ENCODE results near the gene NBPF3.
A peak's percentile ranks its signal among the peaks of the same experiment; 100 is the strongest.
"Not testable (repeated sequence)": the region's sequence is repeated elsewhere in the genome, so short reads cannot be mapped to it uniquely, and the experiment has no call there.

The NBPF3 gene, protein sequence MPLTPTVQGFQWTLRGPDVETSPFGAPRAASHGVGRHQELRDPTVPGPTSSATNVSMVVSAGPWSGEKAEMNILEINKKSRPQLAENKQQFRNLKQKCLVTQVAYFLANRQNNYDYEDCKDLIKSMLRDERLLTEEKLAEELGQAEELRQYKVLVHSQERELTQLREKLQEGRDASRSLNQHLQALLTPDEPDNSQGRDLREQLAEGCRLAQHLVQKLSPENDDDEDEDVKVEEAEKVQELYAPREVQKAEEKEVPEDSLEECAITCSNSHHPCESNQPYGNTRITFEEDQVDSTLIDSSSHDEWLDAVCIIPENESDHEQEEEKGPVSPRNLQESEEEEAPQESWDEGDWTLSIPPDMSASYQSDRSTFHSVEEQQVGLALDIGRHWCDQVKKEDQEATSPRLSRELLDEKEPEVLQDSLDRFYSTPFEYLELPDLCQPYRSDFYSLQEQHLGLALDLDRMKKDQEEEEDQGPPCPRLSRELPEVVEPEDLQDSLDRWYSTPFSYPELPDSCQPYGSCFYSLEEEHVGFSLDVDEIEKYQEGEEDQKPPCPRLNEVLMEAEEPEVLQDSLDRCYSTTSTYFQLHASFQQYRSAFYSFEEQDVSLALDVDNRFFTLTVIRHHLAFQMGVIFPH

GRCh38 chr1:21439721-21440629 lies at the start of gene NBPF3:
TSS of gene NBPF3 (plus strand) at chr1:21440137. CDS start at chr1:21445087, 4,950 bp downstream.
- H3K4me3 ChIP-seq = peak within 1 kb of the TSS; percentile 48 to 88 (median 59)
- peak within 1 kb of the TSS in 13 of 21 experiments; percentile 1 to 71 (median 50) for H3K27ac ChIP-seq

DNA sequence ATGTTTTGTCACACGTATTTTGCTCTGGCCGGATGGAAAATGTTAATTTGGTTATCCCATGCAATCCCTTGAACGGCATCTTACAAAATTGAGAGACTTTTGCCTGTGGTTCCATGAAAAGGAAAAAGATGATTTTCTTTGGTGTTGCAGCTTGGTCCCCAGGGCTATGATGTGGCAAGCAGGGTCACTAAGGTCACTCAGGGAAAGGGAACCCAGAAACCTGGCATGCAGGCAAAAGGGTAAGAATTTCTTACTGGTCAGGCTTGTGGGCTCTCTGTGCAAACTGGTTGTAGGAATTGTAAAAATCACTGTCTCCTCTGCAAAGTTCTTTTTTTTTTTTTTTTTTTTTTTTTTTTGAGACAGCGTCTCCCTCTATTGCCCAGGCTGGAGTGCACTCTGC lies 48.4 kb upstream of the NBPF3 start:
- Histone ChIP-seq H3K27ac (no peak overlapping the region), H3K4me3 (no peak overlapping the region)

GRCh38 chr1:21392587-21393263 lies 47.2 kb upstream of the NBPF3 start:
- no peak overlapping the region for H3K4me3 ChIP-seq
- H3K27ac ChIP-seq = no peak overlapping the region

DNA sequence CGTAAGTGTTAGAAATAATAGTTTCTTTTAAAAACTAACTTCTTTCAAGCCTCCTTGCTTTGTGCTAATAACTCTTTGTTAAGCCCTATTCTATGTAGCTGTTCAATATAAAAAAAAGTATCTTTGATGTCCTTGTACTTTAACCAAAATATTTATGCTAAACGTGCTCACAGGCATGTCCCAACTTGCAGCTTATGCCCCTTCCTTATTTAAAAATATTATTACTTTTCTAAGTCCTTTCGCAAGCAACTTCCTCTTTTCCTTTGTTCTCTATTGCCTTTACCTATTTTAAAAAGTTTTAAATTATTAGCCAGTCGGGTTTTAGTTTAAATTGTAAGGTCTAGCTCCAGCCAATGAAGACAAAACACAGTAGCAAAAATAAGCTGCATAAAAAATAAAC lies 43.4 kb upstream of the NBPF3 start:
- Histone ChIP-seq H3K4me3 (no peak overlapping the region), H3K27ac (no peak overlapping the region)

GRCh38 chr1:21397813-21398188 lies 42.1 kb upstream of the NBPF3 start:
- Histone ChIP-seq H3K4me3 (no peak overlapping the region), H3K27ac (no peak overlapping the region)

DNA sequence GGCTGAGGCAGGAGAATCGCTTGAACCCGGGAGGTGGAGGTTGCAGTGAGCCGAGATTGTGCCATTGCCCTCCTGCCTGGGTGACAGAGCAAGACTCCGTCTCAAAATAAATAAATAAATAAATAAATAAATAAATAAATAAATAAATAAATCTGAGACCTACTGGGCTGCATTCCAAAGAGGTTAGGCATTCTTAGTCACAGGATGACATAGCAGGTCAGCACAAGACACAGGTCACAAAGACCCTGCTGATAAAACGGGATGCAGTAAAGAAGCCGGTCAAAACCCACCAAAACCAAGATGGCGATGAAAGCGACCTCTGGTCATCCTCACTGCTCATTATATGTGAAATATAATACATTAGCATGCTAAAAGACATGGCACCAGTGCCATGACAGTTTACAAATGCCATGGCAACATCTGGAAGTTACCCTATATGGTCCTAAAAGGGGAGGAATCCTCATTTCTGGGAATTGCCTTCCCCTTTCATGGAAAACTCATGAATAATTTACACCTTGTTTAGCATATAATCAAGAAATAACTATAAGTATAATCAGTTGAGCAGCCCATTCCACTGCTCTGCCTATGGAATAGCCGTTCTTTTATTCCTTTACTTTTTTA lies 38.1 kb upstream of the NBPF3 start:
- not testable (repeated sequence) for H3K27ac ChIP-seq, H3K4me3 ChIP-seq

GRCh38 chr1:21406659-21407058 lies 33.3 kb upstream of the NBPF3 start:
- H3K4me3 ChIP-seq = no peak overlapping the region
- H3K27ac ChIP-seq = no peak overlapping the region

GRCh38 chr1:21409897-21410296 lies 30.0 kb upstream of the NBPF3 start:
- H3K27ac ChIP-seq, H3K4me3 ChIP-seq: not testable (repeated sequence)

DNA sequence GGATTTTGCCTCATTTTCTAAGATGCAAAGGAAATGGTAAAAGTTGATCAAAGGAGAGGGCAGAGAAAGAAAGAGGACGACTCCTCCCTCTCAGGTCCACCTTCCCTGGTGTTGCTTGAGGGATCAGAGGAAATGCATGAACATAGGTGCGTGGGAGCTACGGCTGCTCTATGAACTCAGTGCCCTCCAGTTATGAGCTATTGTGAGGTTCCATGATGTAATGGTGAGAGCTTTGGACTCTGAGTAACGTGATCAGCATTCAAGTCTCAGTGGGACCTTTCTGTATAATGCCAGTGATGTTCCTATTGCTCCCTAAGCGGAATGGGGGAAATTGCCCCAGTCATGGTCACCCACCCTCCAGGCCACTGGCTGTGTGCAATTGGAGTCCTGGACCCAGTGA lies 25.9 kb upstream of the NBPF3 start:
- Histone ChIP-seq H3K27ac (no peak overlapping the region), H3K4me3 (no peak overlapping the region)

- H3K4me3 ChIP-seq, H3K27ac ChIP-seq: not testable (repeated sequence)
Observed at GRCh38 chr1:21420378-21420777, 19.6 kb upstream of the NBPF3 start.

- not testable (repeated sequence) for H3K27ac ChIP-seq, H3K4me3 ChIP-seq
Observed at GRCh38 chr1:21421307-21421706, 18.6 kb upstream of the NBPF3 start.

DNA sequence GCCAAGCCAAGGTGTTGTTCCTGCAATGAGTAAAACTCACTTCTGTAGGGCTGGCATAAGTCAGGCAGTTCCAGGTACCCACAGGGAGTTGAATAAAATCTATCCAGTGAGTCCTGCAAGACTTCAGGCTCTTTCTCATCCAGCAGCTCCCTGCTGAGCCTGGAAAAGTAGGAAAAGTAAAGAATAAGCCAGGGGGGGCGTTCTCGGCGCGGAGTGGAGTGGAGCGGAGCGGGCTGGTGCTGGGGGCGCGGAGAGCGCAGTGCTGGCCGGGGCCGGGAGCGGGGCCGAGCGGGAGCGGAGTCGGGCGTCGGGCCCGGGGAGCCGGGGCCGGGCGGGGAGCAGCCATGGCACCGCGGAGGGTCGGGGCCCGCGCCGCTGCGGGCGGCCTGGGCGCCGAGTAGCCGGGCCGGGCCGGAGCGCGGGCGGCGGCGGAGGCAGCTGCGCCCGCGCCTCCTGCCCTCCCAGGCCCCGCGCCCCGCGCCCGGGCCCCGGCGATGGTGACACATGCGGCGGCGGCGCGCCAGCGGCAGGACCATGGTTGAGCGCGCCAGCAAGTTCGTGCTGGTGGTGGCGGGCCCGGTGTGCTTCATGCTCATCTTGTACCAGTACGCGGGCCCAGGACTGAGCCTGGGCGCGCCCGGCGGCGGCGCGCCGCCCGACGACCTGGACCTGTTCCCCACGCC lies 12.0 kb upstream of the NBPF3 start:
- H3K27ac ChIP-seq, H3K4me3 ChIP-seq: not testable (repeated sequence)

GRCh38 chr1:21428481-21429073 lies 11.4 kb upstream of the NBPF3 start:
- not testable (repeated sequence) for H3K27ac ChIP-seq, H3K4me3 ChIP-seq

DNA sequence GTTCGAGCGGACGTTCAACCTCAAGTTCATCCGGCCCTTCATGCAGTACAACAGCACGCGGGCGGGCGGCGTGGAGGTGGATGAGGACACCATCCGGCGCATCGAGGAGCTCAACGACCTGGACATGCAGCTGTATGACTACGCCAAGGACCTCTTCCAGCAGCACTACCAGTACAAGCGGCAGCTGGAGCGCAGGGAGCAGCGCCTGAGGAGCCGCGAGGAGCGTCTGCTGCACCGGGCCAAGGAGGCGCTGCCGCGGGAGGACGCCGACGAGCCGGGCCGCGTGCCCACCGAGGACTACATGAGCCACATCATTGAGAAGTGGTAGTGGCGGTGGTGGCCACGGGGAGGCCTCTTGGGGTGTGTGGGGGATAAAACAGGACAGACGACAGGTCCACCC lies 10.7 kb upstream of the NBPF3 start:
- not testable (repeated sequence) for H3K4me3 ChIP-seq, H3K27ac ChIP-seq

DNA sequence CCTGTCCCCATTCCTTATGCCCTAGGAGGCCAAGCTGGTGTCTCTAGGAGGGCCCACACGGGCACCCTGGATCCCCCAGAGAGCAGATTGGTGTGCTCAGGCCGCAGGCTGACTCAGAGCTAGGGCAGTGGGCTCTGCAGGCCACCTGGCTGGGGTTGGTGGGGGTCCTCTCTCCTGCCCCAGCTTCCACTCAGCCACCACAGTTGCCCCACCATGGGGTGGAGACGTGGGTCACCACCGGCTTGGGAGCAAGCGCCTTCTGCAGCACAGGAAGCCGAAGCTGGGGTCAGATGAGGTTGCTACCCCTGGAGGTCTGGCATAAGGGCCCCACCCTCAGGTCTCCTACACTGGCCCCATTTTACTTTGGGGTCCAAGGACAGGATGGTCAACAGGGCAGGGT lies 9.1 kb upstream of the NBPF3 start:
- H3K4me3 ChIP-seq, H3K27ac ChIP-seq: not testable (repeated sequence)

DNA sequence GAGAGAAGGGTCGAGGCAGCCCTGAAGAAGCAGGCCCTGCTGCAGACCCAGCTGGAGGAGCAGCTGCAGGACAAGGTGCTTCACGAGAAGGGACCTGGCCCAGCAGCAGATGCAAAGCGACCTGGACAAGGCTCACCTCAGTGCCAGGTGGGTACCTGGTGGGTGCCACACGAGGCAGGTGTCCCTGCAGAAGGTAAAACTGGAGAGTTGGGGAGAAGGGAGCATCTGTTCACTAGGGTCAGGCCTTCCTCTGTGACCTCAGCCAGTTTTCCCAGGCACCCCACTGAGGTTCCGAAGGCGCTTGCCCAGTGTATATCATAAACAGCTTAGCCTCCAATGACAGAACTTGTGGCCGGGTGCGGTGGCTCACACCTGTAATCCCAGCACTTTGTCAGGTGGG lies 5.5 kb upstream of the NBPF3 start:
- Histone ChIP-seq H3K27ac (no peak overlapping the region), H3K4me3 (no peak overlapping the region)

- no peak overlapping the region for H3K4me3 ChIP-seq
- no peak overlapping the region for H3K27ac ChIP-seq
Observed at GRCh38 chr1:21435646-21436487, 4.1 kb upstream of the NBPF3 start.
